Neuronal stem cell (in vitro differentiated cells): ENCODE measurements around the gene PPID.

Source experiments
- DNase-seq: peaks from one replicate; pipeline ENCODE4 v3.0.0-alpha.2; 2013; ENCODE audit warnings: low spot score
- H2AFZ ChIP-seq: one replicate; pipeline ENCODE4 v1.6.1; 2013; ENCODE audit warnings: mild to moderate bottlenecking, low read length, inconsistent platforms
- H2AK5ac ChIP-seq: 2 replicates; pipeline ENCODE4 v1.6.1; 2013; ENCODE audit warnings: low read depth, mild to moderate bottlenecking, inconsistent platforms, low read length, moderate library complexity, mixed read lengths
- H2BK120ac ChIP-seq: 2 replicates; pipeline ENCODE4 v1.6.1; 2013; ENCODE audit warnings: low read depth, mild to moderate bottlenecking, inconsistent platforms, low read length, moderate library complexity, mixed read lengths
- H2BK12ac ChIP-seq: one replicate; pipeline ENCODE4 v1.6.1; 2013; ENCODE audit warnings: low read length, inconsistent platforms
- H2BK15ac ChIP-seq: 2 replicates; pipeline ENCODE4 v1.6.1; 2013; ENCODE audit warnings: mild to moderate bottlenecking, low read length, inconsistent platforms, mixed read lengths
- H2BK5ac ChIP-seq: one replicate; pipeline ENCODE4 v1.6.1; 2013; ENCODE audit warnings: inconsistent platforms, mild to moderate bottlenecking, low read length, moderate library complexity
- H3K14ac ChIP-seq: one replicate; pipeline ENCODE4 v1.6.1; 2013; ENCODE audit warnings: low read length, inconsistent platforms
- H3K18ac ChIP-seq: 2 replicates; pipeline ENCODE4 v1.6.1; 2013; ENCODE audit warnings: low read length, inconsistent platforms
- H3K23ac ChIP-seq: 2 replicates; pipeline ENCODE4 v1.6.1; 2013; ENCODE audit warnings: low read depth, mild to moderate bottlenecking, mixed read lengths, low read length, inconsistent platforms; ENCODE audit not compliant: poor library complexity
- H3K27ac ChIP-seq: replicated peaks from 3 replicates; pipeline ENCODE4 v1.5.1; 2013; ENCODE audit warnings: low read length, inconsistent platforms
- H3K27me3 ChIP-seq, 3 experiments: 2 replicates each; pipeline ENCODE4 v1.6.1; 2013; ENCODE audit warnings: low read length in 3 of 3, mild to moderate bottlenecking in 2 of 3, inconsistent platforms in 1 of 3, low read depth in 1 of 3, mixed read lengths in 1 of 3, moderate library complexity in 1 of 3; ENCODE audit not compliant: control insufficient read depth in 3 of 3, insufficient read depth in 3 of 3
- H3K36me3 ChIP-seq, 2 donors: replicated peaks in 1 of 2; 2 replicates each; pipeline ENCODE4 v1.6.1; 2013; ENCODE audit warnings: low read length in 2 of 2; ENCODE audit not compliant: control insufficient read depth in 2 of 2, insufficient read depth in 2 of 2
- H3K4ac ChIP-seq: 2 replicates; pipeline ENCODE4 v1.6.1; 2013; ENCODE audit warnings: inconsistent platforms, mild to moderate bottlenecking, low read length, moderate library complexity
- H3K4me1 ChIP-seq, 2 donors: 1 replicate in 1 of 2; 2 replicates in 1 of 2; pipeline ENCODE4 v1.6.1; 2013; ENCODE audit warnings: low read length in 2 of 2, low read depth in 1 of 2; ENCODE audit not compliant: control insufficient read depth in 2 of 2, insufficient read depth in 1 of 2
- H3K4me2 ChIP-seq: one replicate; pipeline ENCODE4 v1.6.1; 2013; ENCODE audit warnings: mild to moderate bottlenecking, low read length, inconsistent platforms; ENCODE audit not compliant: insufficient read depth, poor library complexity, severe bottlenecking
- H3K4me3 ChIP-seq, 2 donors: 2 replicates each; pipeline ENCODE4 v1.5.1; 2013; ENCODE audit warnings: low read length in 2 of 2, mild to moderate bottlenecking in 2 of 2, inconsistent platforms in 1 of 2, moderate library complexity in 1 of 2
- H3K79me1 ChIP-seq: one replicate; pipeline ENCODE4 v1.6.1; 2013; ENCODE audit warnings: low read depth, mild to moderate bottlenecking, inconsistent platforms, low read length, moderate library complexity
- H3K9ac ChIP-seq: one replicate; pipeline ENCODE4 v1.6.1; 2013; ENCODE audit warnings: mild to moderate bottlenecking, low read depth, low read length, inconsistent platforms; ENCODE audit not compliant: poor library complexity
- H3K9me3 ChIP-seq, 2 donors: replicated peaks in 1 of 2; 2 replicates each; pipeline versions ENCODE3 to v1.6.1; 2013; ENCODE audit warnings: low read length in 2 of 2, mild to moderate bottlenecking in 2 of 2, inconsistent platforms in 1 of 2, low read depth in 1 of 2, mixed read lengths in 1 of 2, moderate library complexity in 1 of 2; ENCODE audit not compliant: control insufficient read depth in 2 of 2, insufficient read depth in 1 of 2
- H4K8ac ChIP-seq: one replicate; pipeline ENCODE4 v1.6.1; 2013; ENCODE audit warnings: low read depth, mild to moderate bottlenecking, inconsistent platforms, low read length, moderate library complexity
- H4K91ac ChIP-seq: one replicate; pipeline ENCODE4 v1.6.1; 2013; ENCODE audit warnings: low read length, low read depth, mild to moderate bottlenecking, inconsistent platforms; ENCODE audit not compliant: poor library complexity
- WGBS, 2 donors: extraction: QIAGEN DNeasy Blood & Tissue Kit; methylation state at CpG; one replicate each; pipeline ENCODE4 v1.1.7; 2013; ENCODE audit warnings: missing lambda C conversion rate in 2 of 2, mixed read lengths in 1 of 2; ENCODE audit not compliant: insufficient read length in 2 of 2, insufficient replicate concordance in 1 of 2; ENCODE audit errors: extremely low coverage in 2 of 2; 5-methylcytosine and 5-hydroxymethylcytosine counted together

The PPID gene

GRCh38 chr4:158768555-158769174, 45.5 kb upstream of the PPID start, which contains the start of gene FNIP2:
TSS of gene FNIP2 (plus strand) at chr4:158769026. CDS start at chr4:158769213, 187 bp downstream.
- peaks cover 0 to 12% (median 0%) of the 10 kb centered on the region in 3 experiments for H3K27me3 ChIP-seq
- H3K79me1 ChIP-seq, result no peaks in the 10 kb centered on the region
- H3K4me1 ChIP-seq, result peaks cover 4 to 11% of the 10 kb centered on the region in 2 donors
- no peaks in the 10 kb centered on the region for H3K36me3 ChIP-seq
- no peak within 1 kb of the TSS for H2BK5ac ChIP-seq
- H3K18ac ChIP-seq, result peak within 1 kb of the TSS; percentile 93
- peak within 1 kb of the TSS; percentile 78 for H3K4me2 ChIP-seq
- H2AFZ ChIP-seq, result peak within 1 kb of the TSS; percentile 96
- H3K14ac ChIP-seq, result peak within 1 kb of the TSS; percentile 58
- H2AK5ac ChIP-seq, result no peak within 1 kb of the TSS
- no peak within 1 kb of the TSS for H4K8ac ChIP-seq
- H3K23ac ChIP-seq, result peak within 1 kb of the TSS; percentile 37
- no peaks in the 10 kb centered on the region for H3K9me3 ChIP-seq
- peak within 1 kb of the TSS; percentile 77 for H2BK15ac ChIP-seq
- no peak within 1 kb of the TSS for H2BK120ac ChIP-seq
- no peak within 1 kb of the TSS for H3K4ac ChIP-seq
- H3K4me3 ChIP-seq, result peak within 1 kb of the TSS; percentile 85 to 93
- WGBS, 2 donors, result no CpG with 5 or more reads among the region's 88 CpGs
- peak; percentile 64 for DNase-seq
- no peak within 1 kb of the TSS for H2BK12ac ChIP-seq
- H3K27ac ChIP-seq, result no peak within 1 kb of the TSS
- H4K91ac ChIP-seq, result no peak within 1 kb of the TSS
- peak within 1 kb of the TSS; percentile 85 for H3K9ac ChIP-seq

- no peak overlapping the region for H3K4me2 ChIP-seq
- no peak overlapping the region for H3K14ac ChIP-seq
- H3K36me3 ChIP-seq, result no peaks in the 10 kb centered on the region
- no peaks in the 10 kb centered on the region for H3K9me3 ChIP-seq
- H2BK15ac ChIP-seq, result no peak overlapping the region
- H3K4me1 ChIP-seq, result peaks cover 4 to 11% of the 10 kb centered on the region in 2 donors
- no peak overlapping the region for H2AK5ac ChIP-seq
- no peak overlapping the region for H3K18ac ChIP-seq
- no peak overlapping the region for H3K27ac ChIP-seq
- no peaks in the 10 kb centered on the region for H3K79me1 ChIP-seq
- no peak overlapping the region for H2BK5ac ChIP-seq
- H3K4me3 ChIP-seq, result peak overlapping the region in 1 of 2 donors; percentile 93
- H4K91ac ChIP-seq, result no peak overlapping the region
- H2BK12ac ChIP-seq, result no peak overlapping the region
- no peak overlapping the region for H2BK120ac ChIP-seq
- WGBS, 2 donors, result no CpG with 5 or more reads among the region's 2 CpGs
- H2AFZ ChIP-seq, result peak overlapping the region; percentile 96
- H4K8ac ChIP-seq, result no peak overlapping the region
- no peak overlapping the region for H3K9ac ChIP-seq
- H3K27me3 ChIP-seq, result peaks cover 0 to 12% (median 0%) of the 10 kb centered on the region in 3 experiments
- DNase-seq, result no peak
- no peak overlapping the region for H3K4ac ChIP-seq
- H3K23ac ChIP-seq, result no peak overlapping the region
Measured at GRCh38 chr4:158767451-158767850, 44.3 kb upstream of the PPID start.

- no peak for DNase-seq
Measured at GRCh38 chr4:158766434-158767044, 43.3 kb upstream of the PPID start.

GRCh38 chr4:158763462-158763861, 40.3 kb upstream of the PPID start:
- Histone ChIP-seq H3K27ac (no peak overlapping the region), H3K27me3 (peaks cover 0 to 5% (median 0%) of the 10 kb centered on the region in 3 experiments), H4K91ac (no peak overlapping the region), H2AK5ac (no peak overlapping the region), H2AFZ (no peak overlapping the region), H3K4ac (no peak overlapping the region), H2BK5ac (no peak overlapping the region), H3K4me1 (peaks cover 0 to 5% of the 10 kb centered on the region in 2 donors), H2BK120ac (no peak overlapping the region), H3K9ac (no peak overlapping the region), H3K9me3 (peaks cover 0 to 1% of the 10 kb centered on the region in 2 donors), H3K23ac (no peak overlapping the region), H3K4me3 (no peak overlapping the region), H2BK12ac (no peak overlapping the region), H4K8ac (no peak overlapping the region), H3K14ac (no peak overlapping the region), H3K79me1 (no peaks in the 10 kb centered on the region), H2BK15ac (no peak overlapping the region), H3K18ac (no peak overlapping the region), H3K4me2 (no peak overlapping the region), H3K36me3 (no peaks in the 10 kb centered on the region)
- no peak for DNase-seq
- no CpG with 5 or more reads among the region's 2 CpGs for WGBS, 2 donors

More at GRCh38 chr4:158766434-158767044, 43.3 kb upstream of the PPID start:
- no peak overlapping the region for H2BK120ac ChIP-seq
- no peaks in the 10 kb centered on the region for H3K9me3 ChIP-seq
- no peak overlapping the region for H3K4me2 ChIP-seq
- no peak overlapping the region for H3K18ac ChIP-seq
- H3K27ac ChIP-seq, result no peak overlapping the region
- H4K8ac ChIP-seq, result no peak overlapping the region
- no peak overlapping the region for H2AFZ ChIP-seq
- no peak overlapping the region for H3K9ac ChIP-seq
- no CpG with 5 or more reads among the region's 6 CpGs for WGBS, 2 donors
- H2AK5ac ChIP-seq, result no peak overlapping the region
- H3K36me3 ChIP-seq, result no peaks in the 10 kb centered on the region
- H2BK5ac ChIP-seq, result no peak overlapping the region
- H2BK15ac ChIP-seq, result no peak overlapping the region
- H4K91ac ChIP-seq, result no peak overlapping the region
- H3K23ac ChIP-seq, result no peak overlapping the region
- H3K27me3 ChIP-seq, result peaks cover 0 to 12% (median 0%) of the 10 kb centered on the region in 3 experiments
- peaks cover 4 to 11% of the 10 kb centered on the region in 2 donors for H3K4me1 ChIP-seq
- H3K79me1 ChIP-seq, result no peaks in the 10 kb centered on the region
- no peak overlapping the region for H2BK12ac ChIP-seq
- no peak overlapping the region for H3K4me3 ChIP-seq
- H3K4ac ChIP-seq, result no peak overlapping the region
- no peak overlapping the region for H3K14ac ChIP-seq
